OCI-M2 (cell line): ENCODE measurements around the gene CDC6.

ENCODE experiments used
- DNase-seq: peaks from one replicate; lab custom pipeline; 2025; ENCODE audit not compliant: unreplicated experiment; lab: John Stamatoyannopoulos, UW

CDC6 gene

DNA sequence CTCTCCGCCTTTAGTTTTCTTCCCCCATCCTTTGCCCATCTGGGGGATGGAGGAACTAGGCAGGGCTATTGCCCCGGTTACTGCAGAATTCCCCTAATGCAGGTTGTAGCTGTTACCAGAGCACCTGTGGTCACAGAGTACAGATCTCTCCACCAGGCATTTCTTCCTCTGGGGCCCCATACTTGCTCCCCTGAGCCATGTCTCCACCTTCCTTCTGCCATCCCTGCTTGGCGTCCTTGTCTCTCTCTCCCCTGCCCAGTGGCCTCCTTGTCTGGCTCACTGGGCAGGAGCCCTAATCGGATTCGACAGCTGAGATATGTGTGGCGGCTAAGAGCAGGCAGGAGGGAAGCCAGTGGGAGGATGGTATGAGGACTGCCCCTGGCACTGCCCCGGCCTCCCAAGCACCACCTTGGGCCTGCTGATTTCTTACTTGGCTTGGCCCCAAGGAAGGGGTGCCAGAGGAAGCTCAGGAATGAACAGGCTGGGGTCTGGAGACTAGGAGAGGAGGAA lies 23.3 kb downstream of the CDC6 start:
- DNase-seq, result no peak

GRCh38 chr17:40311575-40311974 lies 23.9 kb downstream of the CDC6 start:
- DNase-seq, result no peak

GRCh38 chr17:40312131-40312731 lies 24.6 kb downstream of the CDC6 start:
- DNase-seq, result no peak

- no peak for DNase-seq
These were observed 25.4 kb downstream of the CDC6 start for GRCh38 chr17:40312893-40313667.

DNA sequence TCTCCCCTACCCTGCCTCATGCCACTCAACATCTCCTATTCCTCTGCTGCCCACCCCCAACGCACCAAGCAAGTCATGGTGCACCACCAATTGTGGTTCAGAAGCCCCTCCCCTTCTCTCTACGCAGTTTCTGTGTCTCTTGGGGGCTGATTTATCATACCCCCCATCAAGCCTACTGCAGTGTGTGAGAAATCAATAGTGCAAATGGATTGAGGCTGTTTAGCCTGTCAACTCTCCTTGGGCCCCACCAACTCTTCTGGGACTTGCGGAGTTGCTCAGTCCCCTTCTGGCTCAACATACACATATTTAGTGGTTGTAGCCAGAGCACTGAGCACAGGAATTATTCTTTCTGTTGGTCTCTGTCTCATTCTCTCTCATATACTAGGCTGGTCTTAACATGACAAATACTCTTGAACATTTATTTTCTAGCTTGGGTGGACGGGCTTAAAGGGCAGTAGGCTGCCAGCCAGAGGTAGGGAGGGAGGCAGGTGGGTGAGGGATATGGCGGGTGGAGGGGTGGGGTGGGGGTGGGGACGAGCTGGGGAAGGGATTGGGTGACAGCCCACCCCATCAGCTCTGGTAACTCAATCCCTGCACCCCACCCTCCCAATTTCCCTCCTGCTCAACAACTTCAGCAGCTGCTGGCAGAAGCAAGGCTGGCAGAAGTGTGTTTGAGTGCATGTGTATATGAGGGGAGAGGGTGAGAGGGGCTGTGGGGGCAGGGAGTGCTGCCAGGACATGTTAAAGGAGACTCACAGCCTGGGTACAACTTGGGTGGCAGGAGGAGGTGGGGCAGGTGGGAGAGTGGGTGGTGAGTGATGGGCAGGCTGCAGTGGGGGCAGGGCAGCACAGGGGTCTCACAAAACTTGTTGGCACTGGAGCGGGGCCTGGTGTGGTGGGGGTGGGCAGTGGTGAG lies 26.2 kb downstream of the CDC6 start:
- DNase-seq, result no peak

- no peak for DNase-seq
These were observed 26.9 kb downstream of the CDC6 start for GRCh38 chr17:40314584-40314956.

- no peak for DNase-seq
These were observed 27.5 kb downstream of the CDC6 start for GRCh38 chr17:40315206-40315605.

DNA sequence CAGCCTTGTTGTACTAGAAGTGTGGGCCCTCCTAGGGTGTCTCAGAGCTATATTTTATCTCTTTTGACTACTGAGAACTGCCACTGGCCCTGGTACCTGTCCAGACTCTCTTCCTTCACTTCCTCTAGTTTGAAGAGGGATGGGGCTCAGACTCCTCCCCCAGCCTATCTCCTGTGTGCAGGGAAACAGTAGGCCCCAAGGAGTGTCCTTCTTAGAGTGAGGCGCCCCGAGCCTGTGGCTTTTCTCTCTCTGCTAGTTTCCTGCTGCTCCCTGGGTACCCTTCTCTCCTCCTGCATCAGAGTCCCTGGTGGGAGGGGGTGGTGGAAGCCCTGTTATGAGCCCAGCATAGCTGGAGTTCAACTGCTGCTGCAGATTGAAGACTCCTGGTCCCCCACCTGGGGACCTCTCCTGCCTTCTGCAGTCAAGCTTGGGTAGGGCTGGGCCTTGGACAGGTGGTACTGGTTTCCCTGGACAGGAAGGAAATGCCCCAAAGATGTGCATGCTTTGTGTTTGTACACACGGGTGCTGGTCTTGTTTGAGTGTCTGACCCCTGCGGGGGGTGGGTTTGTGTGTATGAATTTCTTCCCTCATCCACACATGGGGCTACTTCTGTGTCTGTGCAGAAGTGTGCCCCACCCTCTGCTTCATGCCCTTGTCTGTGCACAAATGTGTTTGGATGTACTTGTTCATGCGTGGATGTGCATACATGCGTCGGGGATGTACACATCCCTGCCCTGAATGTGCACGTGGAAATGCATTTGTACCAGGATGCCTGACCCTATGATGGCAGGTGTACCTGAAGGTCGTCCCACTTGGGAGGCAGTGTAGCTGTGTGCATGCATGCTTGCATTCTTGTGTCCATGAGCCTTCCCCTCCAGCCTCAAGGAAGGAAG lies 28.2 kb downstream of the CDC6 start:
- DNase-seq, result no peak

DNA sequence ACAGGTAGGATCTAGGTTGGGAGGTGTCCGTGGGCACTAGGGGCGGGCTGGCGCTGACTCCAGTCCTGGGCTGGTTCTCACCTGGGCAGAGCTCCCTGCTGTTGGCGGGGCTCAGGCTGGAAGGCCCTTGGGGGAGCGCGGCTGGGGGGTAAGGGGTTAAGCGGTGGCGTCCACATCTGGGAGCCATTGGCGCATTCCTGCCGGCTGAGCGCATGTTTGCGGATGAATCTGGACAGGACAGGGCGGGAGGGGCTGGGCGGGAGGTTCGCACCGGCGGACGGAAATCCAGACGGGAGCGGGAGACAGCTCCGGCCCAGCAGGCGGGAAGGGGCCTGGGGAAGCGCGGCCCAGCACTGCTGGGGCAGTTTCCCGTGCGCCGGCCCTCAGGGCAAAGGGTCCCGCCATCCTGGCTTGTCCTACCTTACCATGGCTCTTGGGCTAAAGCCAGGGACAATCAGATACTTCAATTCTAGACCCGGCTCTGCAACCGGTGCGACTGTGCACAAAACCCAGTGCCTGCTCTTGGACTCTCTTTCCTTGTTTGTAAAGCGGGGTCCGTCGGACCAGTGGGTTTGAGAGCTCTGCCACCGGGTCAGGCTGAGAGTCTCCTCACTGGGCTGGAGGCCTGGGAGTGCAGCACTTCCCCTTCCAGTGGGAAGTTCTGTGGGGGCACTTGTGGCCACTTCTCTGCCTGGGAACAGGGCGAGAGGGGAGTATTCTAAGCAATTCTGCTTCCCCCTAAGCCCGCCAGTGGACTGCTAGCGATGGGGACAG lies 29.1 kb downstream of the CDC6 start:
- DNase-seq, result no peak

DNA sequence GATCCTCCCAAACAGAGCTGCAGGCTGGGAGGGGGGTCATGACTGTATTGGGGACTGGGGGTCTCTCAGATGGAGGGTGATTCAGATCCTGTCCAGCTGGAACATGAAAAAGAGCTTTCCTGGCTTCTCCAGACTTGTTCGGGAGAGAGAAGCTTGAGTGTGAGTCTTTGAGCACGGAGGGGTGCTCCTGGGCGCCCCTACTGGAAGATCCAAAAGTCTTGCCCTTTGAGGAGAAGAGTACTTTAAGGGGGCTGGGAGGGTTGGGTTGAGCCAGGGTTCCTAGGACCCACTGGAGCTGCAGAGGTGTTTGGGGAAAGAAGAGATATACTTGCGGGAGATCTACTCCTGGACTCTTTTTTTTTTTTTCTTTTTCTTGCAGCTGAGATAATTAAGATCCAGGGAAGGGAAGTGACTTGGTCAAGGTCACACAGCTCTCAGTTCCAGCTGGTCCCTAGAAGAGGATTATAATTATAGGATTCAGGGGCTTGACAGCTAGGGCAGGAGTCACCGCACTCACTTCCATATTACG lies 29.7 kb downstream of the CDC6 start:
- DNase-seq, result no peak

DNA sequence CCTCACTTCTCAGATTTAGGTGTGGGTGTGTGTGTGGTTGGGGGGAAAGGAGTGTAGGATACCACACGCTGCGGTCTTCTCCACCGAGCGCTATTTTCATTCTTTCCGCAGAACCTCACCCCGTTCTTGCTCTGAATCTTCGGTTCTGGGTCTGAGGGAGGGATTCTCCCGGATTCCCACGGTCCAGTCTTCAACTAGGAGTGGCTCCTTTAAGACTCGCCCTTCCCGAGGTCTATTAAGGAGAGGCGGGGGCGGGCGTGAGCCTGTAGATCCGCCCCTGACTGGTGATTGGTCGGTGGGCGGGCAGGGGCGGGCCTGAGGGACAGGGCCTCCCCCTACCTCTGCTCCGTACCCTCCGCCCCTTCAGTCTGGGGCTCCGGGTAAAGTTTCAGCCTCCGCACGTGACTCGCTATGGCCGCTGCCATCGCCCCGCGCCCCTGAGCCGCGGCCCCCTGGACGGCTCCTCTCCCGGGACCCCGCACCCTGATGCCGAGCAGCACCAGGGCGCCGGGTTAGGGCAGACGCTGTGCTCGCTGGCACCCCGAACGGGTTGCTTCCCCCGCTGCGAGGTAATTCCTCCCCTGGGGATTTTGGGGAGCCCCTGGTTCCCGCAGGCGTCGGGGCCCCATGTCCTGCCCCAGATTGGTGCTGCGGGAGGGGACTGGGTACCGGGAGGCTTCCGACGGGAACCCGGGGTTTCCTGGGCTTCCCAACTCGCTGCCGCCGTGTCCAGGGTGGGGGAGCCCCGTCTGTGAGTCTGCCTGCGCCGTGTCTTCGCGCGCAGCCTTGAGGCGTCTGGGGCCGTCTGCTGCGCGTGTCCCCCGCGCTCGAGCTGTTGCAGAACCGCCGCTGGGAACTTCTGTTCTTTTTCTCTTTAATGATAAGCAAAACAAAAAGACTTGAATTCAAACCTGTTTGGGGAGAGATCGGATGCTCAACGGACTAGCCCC lies 30.5 kb downstream of the CDC6 start:
- peak; percentile 67 for DNase-seq

DNA sequence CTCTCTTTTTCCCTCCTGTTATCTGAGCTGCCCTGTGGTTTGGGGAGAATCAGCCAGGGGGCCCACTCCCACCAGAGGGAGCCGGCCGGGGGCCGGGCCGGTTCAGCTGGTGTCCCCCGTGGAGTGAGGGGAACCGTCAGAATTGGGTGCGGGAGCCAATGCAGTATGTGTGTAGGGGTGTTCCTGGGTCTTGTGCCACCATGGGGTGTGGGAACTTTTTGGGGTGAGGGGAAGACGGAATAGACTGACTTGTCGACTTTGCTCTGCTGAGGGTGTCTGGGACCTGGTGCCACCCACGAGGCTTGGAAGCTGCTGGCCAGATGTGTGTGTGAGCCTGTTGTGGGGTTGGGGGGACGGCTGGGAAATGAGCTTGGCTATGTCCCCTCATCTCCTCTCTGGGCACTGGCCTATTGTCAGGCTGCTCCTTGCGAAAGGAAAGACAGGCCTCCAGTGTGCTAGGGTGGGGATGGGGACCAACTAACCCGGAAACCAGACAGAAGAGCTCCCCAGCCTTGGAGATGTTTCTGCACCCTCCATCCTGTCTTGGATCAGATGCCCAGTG lies 31.2 kb downstream of the CDC6 start:
- no peak for DNase-seq

DNA sequence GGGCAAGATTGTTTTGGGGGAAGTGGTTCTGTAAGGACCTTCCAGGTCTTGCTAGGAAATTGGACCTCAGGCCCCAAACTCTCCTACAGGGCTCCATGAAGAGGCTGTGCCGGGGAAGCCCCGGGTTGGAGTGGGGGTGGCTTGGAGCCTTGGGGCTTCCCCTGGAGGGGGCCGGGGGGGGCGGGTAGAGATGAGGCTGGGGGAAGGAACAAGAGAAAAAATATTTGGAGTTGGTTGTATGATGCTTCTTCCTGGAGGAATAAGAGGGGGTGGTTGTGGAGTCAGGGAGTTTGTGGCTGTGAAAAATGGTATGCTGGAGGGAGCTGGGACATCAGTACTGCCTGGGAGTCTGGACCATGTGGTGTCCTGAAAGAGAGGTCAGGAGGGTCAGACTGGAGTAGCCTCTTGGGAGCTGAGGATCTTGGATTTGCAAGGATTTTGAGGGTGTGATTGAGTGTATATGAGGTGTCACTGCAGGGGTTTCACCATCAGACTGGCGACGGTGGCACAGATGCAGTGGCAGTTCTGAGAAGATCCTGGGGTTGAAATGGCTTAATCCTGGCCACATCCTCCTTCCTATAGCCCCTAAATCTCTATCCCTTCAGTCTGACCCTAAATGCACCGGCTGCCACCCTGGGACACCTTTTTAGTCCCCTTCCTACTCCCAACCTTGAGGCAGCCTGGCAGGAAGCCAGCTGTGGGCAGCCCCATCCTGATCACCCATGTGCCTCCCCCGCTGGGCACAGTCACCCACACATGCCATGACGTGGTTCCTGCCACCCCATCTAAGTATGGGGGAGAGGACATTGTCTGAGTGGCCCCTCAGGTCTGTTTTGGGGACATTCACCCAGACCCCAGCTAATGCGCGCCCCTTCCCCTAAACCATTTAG lies 32.2 kb downstream of the CDC6 start:
- DNase-seq, result no peak

DNA sequence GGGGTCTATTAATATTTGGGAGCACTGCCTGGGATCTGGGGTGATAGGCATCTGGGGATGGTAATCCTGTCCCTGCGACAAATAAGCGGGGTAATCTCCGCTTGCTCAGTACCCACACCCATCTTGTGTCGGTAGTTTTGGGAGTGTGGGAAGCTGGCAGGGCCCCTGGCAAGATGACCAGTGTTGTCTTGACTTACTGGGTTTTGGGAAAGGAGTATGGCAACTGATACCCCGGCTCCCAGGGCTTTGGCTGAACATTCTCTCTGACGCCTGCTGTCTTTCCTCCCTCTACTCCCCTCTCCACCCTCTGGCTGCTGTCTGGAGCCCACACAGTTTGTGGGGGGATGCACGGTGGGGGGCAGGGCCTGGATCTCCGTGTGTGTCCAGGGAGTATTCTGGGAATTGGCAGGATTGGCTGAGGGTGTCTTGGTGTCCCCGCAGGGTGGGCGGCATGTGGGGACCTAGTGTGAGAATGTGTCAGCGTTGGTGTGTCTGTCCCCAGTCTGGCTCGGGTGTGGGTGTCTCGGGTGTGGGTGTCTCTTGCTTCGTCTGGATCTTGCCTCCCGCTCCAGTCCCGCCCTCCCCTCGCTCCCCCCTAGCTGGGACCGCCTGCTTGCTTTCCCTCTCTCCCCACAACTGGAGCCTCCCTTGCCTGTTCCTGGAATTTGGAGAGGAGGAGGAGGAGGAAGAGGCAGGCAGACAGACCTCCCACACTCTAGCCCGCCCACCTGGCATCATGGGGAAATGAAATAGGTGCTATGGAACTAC lies 33.3 kb downstream of the CDC6 start:
- DNase-seq, result no peak

GRCh38 chr17:40321524-40321929 lies 33.8 kb downstream of the CDC6 start:
- DNase-seq, result no peak

DNA sequence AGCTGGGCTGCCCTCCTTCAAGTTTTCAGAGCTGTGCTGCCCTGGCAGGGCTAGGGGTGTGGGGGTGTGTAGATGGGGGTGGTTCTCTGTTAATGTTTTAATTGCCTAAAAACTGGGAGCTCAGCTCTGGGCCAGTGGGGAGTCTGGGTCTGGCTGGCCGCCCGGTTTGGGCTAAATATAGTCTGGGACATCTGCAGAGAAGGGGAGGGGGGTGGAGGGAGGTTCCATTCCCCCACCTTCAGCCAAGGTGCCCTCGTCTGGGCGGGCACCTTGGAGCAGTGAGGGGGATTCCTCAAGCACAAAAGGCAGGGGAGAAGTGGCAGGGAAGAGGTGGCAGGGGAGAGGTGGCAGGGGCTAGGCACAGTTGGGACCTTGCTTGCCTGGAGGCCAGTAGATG lies 34.3 kb downstream of the CDC6 start:
- DNase-seq, result no peak
